Kidney (tissue), 22 donors: ENCODE data around the gene FAM200C. TPM values are rescaled to one million over a fixed set of nuclear protein-coding genes. Genes with fewer than 3 reads are reported as not detected.

ENCODE experiments used
- DNase-seq, 5 donors: peaks; one replicate each; pipeline ENCODE4 v3.0.0-alpha.2; 2013 to 2020
- FAIRE-seq: peaks from 2 replicates; lab custom pipeline; 2012; peaks lifted over from hg19 to GRCh38; lab: Jason Lieb, UNC
- H3K27ac ChIP-seq, 2 donors: one replicate each; pipeline ENCODE4 v1.7.0; 2013; ENCODE audit warnings: low read depth in 2 of 2, low read length in 2 of 2, inconsistent platforms in 1 of 2
- H3K27me3 ChIP-seq: one replicate; pipeline ENCODE4 v1.7.1; 2013; ENCODE audit warnings: low read length, inconsistent platforms; ENCODE audit not compliant: control insufficient read depth, insufficient read depth
- H3K36me3 ChIP-seq, 3 donors: one replicate each; pipeline versions ENCODE4 v1.7.0 to v1.7.1; 2013; ENCODE audit warnings: low read length in 3 of 3, control low read depth in 1 of 3, inconsistent platforms in 1 of 3; ENCODE audit not compliant: insufficient read depth in 3 of 3, control insufficient read depth in 2 of 3
- H3K4me1 ChIP-seq, 3 donors: one replicate each; pipeline versions ENCODE4 v1.7.0 to v1.7.1; 2013; ENCODE audit warnings: low read length in 3 of 3, inconsistent platforms in 1 of 3, low read depth in 1 of 3; ENCODE audit not compliant: control insufficient read depth in 2 of 3, insufficient read depth in 2 of 3
- H3K4me3 ChIP-seq, 3 donors: one replicate each; pipeline versions ENCODE4 v1.7.0 to v1.8.1; 2013; ENCODE audit warnings: low read length in 3 of 3, control low read depth in 1 of 3, inconsistent platforms in 1 of 3
- H3K9ac ChIP-seq, 3 donors: one replicate each; pipeline versions ENCODE4 v1.7.0 to v1.7.1; 2013; ENCODE audit warnings: low read length in 3 of 3, control low read depth in 1 of 3, inconsistent platforms in 1 of 3
- H3K9me3 ChIP-seq, 3 donors: one replicate each; pipeline versions ENCODE4 v1.7.0 to v1.7.1; 2013; ENCODE audit warnings: low read length in 3 of 3, control low read depth in 1 of 3, inconsistent platforms in 1 of 3; ENCODE audit not compliant: control insufficient read depth in 2 of 3, insufficient read depth in 1 of 3
- CTCF ChIP-seq: IDR thresholded peaks from 3 replicates; pipeline ENCODE4 v1.5.1; 2012; ENCODE audit warnings: mild to moderate bottlenecking, moderate library complexity, borderline replicate concordance; ENCODE audit not compliant: insufficient read depth; ENCODE audit errors: extremely low read depth
- intact Hi-C: fragments of 100-400 bp; cut with DNase I; formaldehyde crosslinking; loops from one replicate; pipeline ENCODE4 v1.11.1; 2022
- long read RNA-seq, 10 donors: library from polyadenylated mRNA in 1 of 10; unstranded in 1 of 10; transcript quantifications; one replicate each; pipeline ENCODE4 v2.0.0 and lab custom pipeline, GENCODE V29; 2021 to 2026
- polyA plus RNA-seq: library from polyadenylated mRNA; stranded (reverse); fragments of 350-450 nt; fragmentation: Illumina TruSeq; extraction: RNeasy Lipid Tissue Mini Kit (QIAGEN cat#74804); gene quantifications from one replicate; pipeline ENCODE4 v1.2.3, GENCODE V29; 2014; ENCODE audit warnings: low read depth, low replicate concordance; ENCODE audit not compliant: insufficient read depth
- total RNA-seq: library from RNA; stranded (reverse); fragmentation: NEBNext Ultra II Directional; extraction: Animal tissue kit (Norgen Biotek cat#: 25700); gene quantifications from one replicate; pipeline ENCODE4 v1.2.1, GENCODE V29; 2021
- donor health status: control.
- donor health status: control.
- donor health status: control.
- donor health status: control.
- donor health status: control.
- donor health status: DM: yes; HTN: yes; CAD: no.
- donor health status: Normal renal cell carcinoma (clear cell type).

FAM200C gene
- total RNA-seq (4.8 TPM), polyA plus RNA-seq (5.3 TPM)
- long read RNA-seq, donor 1, transcript ZBED8-201 (2 exons, 2,851 nt), result major isoform, 7 of 7 reads
- long read RNA-seq, donor 1, partial matches to known transcripts, result 0 of 7 reads
- long read RNA-seq, donor 1, other reads (novel, unspliced or antisense), result 0 of 7 reads
- long read RNA-seq, donor 2, partial matches to known transcripts, result 0 of 4 reads
- long read RNA-seq, donor 2, other reads (novel, unspliced or antisense), result 0 of 4 reads
- long read RNA-seq, donor 3, transcript ZBED8-201 (2 exons, 2,851 nt), result major isoform, 5 of 6 reads
- long read RNA-seq, donor 3, partial matches to known transcripts, result 0 of 6 reads
- long read RNA-seq, donor 3, other reads (novel, unspliced or antisense), result 0 of 6 reads
- long read RNA-seq, donor 4, partial matches to known transcripts, result 0 of 3 reads
- long read RNA-seq, donor 4, other reads (novel, unspliced or antisense), result 0 of 3 reads
- long read RNA-seq, donor 5, result 0 reads
- long read RNA-seq, donor 6, transcript ZBED8-201 (2 exons, 2,851 nt), result major isoform, 8 of 8 reads
- long read RNA-seq, donor 6, partial matches to known transcripts, result 0 of 8 reads
- long read RNA-seq, donor 6, other reads (novel, unspliced or antisense), result 0 of 8 reads
- long read RNA-seq, donor 7, partial matches to known transcripts, result 1 of 5 reads
- long read RNA-seq, donor 7, other reads (novel, unspliced or antisense), result 0 of 5 reads
- long read RNA-seq, donor 8, transcript ZBED8-201 (2 exons, 2,851 nt), result major isoform, 8 of 15 reads
- long read RNA-seq, donor 8, partial matches to known transcripts, result 7 of 15 reads
- long read RNA-seq, donor 8, other reads (novel, unspliced or antisense), result 0 of 15 reads
- long read RNA-seq, donor 9, partial matches to known transcripts, result 0 of 2 reads
- long read RNA-seq, donor 9, other reads (novel, unspliced or antisense), result 0 of 2 reads
- long read RNA-seq, donor 10, transcript ZBED8-201 (2 exons, 2,851 nt), result major isoform, 7 of 7 reads
- long read RNA-seq, donor 10, partial matches to known transcripts, result 0 of 7 reads
- long read RNA-seq, donor 10, other reads (novel, unspliced or antisense), result 0 of 7 reads

- no peak for TF ChIP-seq CTCF
- Histone ChIP-seq H3K36me3 (peaks cover 0 to 15% (median 14%) of the 10 kb centered on the region in 3 donors), H3K4me1 (peaks cover 0 to 9% (median 2%) of the 10 kb centered on the region in 3 donors), H3K9ac (peak within 1 kb of the TSS; percentile 89 to 97 (median 97)), H3K27ac (peak within 1 kb of the TSS; percentile 75 to 88), H3K27me3 (no peaks in the 10 kb centered on the region), H3K9me3 (no peaks in the 10 kb centered on the region), H3K4me3 (peak within 1 kb of the TSS; percentile 89 to 97 (median 89))
- peak; percentile 95 to 98 (median 97) for DNase-seq
- peak; percentile 59 for FAIRE-seq
- intact Hi-C loops, result no loop called here
These were observed at the start of gene FAM200C for GRCh38 chr5:160399402-160400353. TSS of gene FAM200C (minus strand) at chr5:160400054. CDS start at chr5:160395490, 4,564 bp downstream.

GRCh38 chr5:160449458-160449857 lies 49.6 kb upstream of the FAM200C start:
- TF ChIP-seq CTCF, result no peak
- intact Hi-C loops, result loop anchor here (10.0 kb wide), 1 partner anchor 55 kb away; no protein-coding TSS in a partner anchor

GRCh38 chr5:160448886-160449285 lies 49.0 kb upstream of the FAM200C start:
- Histone ChIP-seq H3K27me3 (no peaks in the 10 kb centered on the region), H3K36me3 (no peaks in the 10 kb centered on the region), H3K4me1 (no peaks in the 10 kb centered on the region), H3K9ac (no peak overlapping the region), H3K9me3 (no peaks in the 10 kb centered on the region), H3K4me3 (no peak overlapping the region), H3K27ac (no peak overlapping the region)
- no peak for DNase-seq
- intact Hi-C loops, result loop anchor here (10.0 kb wide), 1 partner anchor 56 kb away; no protein-coding TSS in a partner anchor
- no peak for FAIRE-seq
- TF ChIP-seq CTCF, result no peak

More at GRCh38 chr5:160449458-160449857, 49.6 kb upstream of the FAM200C start:
- no peak overlapping the region for H3K9ac ChIP-seq
- no peak overlapping the region for H3K4me3 ChIP-seq
- H3K27ac ChIP-seq, result no peak overlapping the region
- FAIRE-seq, result no peak
- no peaks in the 10 kb centered on the region for H3K36me3 ChIP-seq
- no peaks in the 10 kb centered on the region for H3K4me1 ChIP-seq
- no peak for DNase-seq
- no peaks in the 10 kb centered on the region for H3K9me3 ChIP-seq
- H3K27me3 ChIP-seq, result no peaks in the 10 kb centered on the region
